GM20431 (cell line): ENCODE measurements around the gene EXD3.
"Not testable (repeated sequence)": the region's sequence is repeated elsewhere in the genome, so short reads cannot be mapped to it uniquely, and the experiment has no call there.

Experiments
- in situ Hi-C: fragments of 300-500 bp; cut with MseI, MboI; formaldehyde crosslinking; loops from one replicate; pipeline ENCODE4 v1.15.0; 2020; ENCODE audit warnings: low sequenced_read_pairs; ENCODE audit not compliant: unreplicated experiment

The EXD3 gene

DNA sequence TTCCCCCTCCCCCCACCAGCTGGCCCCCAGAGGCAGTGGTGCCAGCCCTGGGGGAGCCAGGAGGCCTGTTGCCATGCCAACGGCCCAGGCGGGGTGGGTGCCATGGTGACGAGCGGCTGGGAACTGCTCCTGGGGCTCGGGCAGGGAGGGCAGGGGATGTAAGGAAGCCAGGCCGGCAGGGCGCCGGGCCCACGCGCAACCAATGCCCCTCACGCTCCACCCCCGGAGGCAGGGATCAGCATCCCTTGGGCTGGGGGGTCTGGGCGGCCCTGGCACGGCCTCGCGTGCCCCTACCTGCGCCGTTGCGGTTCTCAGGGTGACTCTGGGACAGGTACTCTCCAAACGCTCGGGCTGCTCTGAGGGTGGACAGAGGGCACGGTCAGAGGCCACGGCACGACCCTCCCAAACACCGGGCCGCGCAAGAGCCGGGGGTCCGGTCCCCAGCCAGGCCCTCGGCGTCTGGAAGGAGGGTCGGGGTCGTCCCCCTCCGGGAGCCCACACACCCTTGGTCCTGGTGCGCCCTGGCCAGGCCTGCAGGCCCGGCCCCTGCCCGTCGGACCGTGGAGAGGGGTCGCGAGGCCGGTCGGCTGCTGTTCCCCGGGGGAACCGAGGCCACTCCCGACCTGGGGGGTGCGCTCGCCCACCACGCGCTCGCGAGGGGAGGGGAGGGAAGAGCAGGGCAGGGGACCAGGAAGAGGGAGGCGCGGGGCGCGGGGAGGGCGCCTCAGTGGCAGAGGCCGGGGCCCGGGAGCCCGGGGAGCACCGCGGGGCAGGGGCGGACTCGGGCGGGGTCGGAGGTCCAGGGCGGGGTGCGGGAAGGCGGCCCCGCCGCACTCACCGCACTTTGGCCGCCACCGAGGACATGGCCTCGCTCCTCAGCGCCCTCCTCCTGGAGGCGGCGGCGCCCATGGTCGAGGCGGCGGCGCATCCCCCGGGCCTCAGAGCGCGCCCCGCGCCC is 35.5 kb upstream of the EXD3 start:
- in situ Hi-C loops: no loop called here

DNA sequence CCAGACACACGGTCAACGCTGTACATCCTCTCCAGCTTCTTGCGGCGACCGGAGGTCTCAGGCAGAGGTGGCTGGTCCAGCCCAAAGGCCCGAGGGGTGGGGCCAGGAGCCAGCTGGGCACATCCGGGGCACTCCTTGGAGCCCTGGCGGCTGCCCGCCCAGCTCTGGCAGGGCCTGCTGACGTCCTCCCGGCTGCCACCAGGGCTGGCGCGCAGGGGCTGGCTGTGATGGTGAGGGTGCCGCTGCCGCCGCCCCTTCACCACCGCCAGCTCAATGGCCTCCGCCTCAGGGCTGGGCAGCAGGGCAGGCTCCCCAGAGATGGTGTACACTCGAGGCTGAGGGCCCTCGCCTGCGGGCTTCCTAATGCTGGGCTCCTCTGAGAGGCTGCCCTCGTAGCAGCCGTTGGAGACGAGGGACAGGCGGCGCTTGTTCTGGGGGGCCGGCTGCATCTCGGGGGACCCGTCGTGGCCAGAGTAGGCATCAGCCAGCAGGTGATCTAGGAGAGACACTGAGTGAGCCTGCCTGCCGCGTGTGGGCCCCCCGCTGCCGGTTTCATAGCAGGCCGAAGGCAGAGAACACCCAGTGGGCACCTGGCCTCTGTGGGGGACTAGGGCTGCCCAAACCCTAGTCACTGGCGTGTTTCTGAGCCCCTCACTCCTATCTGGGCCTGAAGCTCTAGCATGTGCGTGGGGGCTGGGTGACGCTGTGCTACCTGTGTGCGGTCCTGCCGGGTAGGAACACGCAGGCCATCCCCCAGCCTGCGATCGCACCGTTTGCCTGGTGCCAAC is 34.6 kb upstream of the EXD3 start:
- in situ Hi-C loops: no loop called here

DNA sequence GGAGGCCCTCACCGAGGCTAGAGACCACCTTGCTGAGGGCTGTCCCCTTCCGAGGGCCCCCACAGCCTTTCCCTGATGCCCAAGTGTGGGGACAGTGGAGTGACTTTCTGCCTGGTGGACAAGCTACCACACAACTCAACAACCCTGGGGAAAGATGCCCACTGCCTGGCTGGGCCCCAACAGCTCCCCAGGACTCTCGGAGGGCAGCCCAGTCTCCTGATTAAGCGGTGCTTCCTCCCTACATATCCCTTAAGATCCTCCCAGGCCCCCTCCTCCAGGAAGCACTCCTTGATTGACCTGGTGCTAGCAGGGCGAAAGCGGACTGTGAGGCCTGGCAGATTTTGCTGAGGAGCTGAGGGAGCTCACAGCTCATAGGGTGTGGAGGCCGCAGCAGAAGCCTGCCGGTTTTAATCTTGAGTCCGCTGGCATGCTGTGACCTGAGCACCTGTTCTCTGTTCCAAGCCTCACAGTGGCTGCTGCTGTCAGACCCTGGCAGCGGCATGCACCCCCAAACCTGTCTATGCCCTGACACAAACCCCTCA is 34.0 kb upstream of the EXD3 start:
- in situ Hi-C loops: no loop called here

DNA sequence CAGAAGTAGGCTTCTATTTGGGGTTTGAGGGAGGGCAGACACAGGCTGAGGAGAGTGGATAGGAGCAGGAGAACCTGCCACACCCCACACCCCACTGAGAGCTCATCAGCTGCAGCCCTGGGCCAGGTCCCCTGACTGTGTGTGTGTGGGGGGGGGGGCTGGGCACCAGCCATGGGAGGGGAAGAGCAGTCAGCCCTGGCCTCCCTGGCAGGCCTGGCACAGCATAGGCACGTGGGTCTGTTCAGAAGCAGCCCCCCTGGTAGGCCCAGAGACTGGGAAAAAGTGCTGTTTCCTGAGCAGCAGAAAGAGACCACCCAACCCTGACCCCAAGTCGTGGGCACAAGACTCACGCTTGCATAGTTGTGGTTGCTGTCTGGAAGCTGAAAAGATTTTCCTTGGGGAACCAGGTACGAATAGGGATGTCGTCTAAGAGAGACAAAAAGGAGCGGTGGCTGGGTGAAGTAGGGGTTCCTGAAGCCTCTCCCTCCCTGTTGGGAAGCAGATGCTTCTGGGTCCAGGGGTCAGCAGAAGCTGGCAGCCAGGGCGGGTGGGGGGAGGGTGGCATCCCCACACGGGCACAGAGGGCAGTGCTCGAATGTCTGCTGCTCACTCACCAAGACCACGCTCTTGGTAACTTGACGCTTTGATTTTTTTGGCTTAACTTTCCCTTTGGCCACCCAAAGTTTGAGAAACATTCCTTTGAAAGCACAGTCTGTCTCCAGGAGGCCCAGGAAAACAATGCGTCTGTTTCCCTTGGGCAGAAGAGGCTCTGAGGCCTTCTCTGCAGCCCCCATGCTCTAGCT is 33.3 kb upstream of the EXD3 start:
- in situ Hi-C loops: no loop called here

DNA sequence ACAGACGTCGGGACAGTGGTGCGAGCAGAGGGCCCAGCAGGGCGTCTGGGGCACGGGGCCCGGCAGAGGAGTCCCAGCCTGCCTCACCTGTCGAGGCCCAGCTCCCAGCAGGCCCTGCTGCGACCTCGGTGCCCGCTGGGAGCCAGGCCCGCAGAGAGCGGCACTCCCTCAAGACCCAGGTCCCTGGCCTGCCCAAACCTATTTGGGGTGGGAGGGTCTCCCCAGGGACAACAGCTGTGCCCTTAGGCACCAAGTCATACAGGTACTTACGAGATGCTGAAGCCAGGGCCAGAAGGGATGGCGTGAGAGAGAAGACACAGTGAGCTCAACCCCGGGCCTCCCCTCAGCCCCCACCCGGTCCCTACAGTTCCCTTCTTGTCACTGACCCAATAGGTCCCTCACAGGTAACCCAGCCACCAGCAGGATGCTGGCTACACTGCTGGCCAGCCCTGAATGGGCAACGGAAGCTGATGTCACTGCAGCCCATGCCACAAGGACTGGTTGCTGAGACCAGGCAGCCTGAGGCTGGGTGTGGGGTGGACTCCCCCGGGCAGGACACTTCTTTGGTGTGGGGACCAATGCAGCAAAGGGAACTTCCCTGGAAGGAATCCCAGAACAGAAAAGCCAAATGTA is 32.5 kb upstream of the EXD3 start:
- in situ Hi-C loops: no loop called here

DNA sequence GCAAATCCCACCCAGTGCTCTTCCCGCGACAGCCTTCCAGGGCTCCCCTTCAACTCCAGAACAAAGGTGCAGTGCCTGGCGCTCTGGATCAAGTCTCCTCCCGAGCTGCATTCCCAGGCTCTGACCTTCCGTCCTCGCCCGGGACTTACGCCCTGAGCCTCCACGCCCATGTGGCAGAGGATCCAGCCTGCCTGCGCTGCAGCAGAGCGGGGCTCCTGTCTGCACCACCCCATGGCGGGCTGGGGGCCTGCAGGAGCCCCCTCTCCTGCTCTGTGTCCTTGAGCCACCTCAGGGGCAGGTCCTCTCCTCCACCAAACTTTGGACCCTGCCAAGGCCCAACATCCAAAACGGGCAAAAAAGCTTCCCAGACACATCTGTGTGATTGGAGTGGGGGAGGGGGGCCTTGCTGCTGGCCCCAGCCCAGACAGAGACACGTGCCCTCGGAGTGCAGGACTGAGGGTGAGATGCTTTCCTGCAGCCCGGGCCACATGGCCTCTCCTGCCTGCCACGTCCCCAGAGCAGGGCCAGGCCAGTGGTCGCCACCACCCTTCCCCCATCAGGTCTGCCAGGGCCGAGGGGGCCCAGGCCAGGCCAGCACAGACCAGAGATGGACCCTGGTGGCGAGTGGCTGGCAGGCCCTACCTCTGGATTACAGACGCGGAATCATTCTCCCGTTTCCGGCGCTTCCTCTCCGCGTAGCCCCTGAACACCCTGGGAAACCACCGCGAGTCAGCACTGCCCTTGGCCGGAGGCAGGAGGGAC is 31.8 kb upstream of the EXD3 start:
- in situ Hi-C loops: no loop called here

DNA sequence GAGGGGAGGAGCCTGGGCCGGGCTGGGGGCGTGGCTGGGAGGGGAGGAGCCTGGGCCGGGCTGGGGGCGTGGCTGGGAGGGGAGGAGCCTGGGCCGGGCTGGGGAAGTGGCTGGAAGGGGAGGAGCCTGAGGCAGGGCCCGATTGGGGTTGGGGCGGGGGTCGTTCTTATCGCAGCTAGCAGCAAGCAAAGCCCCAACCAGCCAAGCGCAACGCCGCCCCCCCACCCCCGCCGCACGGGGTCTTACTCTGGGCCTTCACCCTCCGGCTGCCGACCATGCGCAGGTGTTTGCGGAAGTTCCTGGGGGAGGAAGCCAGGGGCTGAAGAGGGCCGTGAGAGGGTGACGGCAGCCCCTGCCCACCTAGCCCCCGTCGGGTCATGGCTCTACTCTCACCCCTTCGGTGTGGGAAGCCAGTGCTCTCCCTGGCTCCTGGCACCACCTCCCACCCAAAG is 31.2 kb upstream of the EXD3 start:
- in situ Hi-C loops: no loop called here

DNA sequence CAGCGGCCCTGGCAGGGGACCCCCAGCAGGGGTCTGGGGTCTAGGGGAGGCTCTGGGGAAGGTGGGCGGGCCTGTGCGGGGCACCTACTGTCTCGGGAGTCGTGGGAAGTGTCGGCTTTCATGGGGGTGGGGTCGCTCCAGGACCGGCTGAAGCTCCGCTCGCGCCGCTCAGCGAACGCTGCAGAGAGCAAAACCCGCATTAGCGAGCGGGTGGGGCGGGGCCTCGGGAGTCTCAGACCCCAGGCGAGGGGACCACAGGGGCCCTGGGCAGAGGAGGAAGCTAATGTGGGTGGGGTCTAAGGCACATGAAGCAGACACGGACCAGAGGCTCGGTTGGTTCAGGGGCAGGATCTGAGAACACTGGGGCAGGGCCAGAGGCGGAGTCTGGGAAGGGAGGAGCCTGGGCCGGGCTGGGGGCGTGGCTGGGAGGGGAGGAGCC is 30.7 kb upstream of the EXD3 start:
- in situ Hi-C loops: no loop called here

DNA sequence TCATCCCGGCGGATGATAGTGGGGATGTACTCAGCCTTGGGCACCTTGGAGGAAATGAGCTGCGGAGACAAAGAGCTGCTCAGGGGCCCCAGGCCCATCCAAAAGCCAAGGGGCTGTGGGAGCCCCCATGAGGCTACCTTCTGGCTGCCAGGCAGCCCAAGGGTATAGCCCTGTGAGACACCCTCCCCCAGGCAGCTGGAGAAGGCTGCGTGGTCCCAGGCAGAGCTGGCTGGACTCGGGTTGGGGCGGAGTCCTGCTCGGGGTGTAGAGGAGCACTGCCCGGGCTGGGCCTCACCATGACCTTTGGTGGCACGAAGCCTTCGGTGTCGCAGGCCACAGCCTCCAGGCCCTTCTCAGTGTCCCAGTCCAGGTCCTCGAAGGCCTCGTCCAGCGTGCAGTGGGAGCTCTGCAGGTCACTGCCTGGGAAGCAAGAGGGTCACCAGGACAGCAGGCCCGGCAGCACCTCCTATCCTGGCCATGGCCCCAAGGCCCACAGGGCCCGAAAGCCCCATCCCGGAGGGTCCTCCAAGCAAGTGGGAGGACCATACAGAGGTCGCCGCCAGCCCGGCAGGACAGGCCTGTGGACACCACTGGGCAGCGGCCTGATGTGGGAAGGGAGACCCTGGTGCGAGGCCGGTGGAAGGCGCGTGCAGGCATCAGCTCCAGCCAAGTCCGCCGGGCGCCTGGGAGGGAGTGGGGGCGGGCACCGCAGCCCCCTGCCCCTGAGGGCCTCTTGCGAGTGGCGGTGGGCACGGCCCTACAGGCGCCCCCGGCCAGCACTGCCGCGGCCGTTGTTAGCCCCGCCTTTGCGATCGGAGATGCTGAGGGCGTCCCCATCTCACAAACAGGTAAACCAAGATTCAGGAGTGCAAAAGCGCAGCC is 30.0 kb upstream of the EXD3 start:
- in situ Hi-C loops: no loop called here

DNA sequence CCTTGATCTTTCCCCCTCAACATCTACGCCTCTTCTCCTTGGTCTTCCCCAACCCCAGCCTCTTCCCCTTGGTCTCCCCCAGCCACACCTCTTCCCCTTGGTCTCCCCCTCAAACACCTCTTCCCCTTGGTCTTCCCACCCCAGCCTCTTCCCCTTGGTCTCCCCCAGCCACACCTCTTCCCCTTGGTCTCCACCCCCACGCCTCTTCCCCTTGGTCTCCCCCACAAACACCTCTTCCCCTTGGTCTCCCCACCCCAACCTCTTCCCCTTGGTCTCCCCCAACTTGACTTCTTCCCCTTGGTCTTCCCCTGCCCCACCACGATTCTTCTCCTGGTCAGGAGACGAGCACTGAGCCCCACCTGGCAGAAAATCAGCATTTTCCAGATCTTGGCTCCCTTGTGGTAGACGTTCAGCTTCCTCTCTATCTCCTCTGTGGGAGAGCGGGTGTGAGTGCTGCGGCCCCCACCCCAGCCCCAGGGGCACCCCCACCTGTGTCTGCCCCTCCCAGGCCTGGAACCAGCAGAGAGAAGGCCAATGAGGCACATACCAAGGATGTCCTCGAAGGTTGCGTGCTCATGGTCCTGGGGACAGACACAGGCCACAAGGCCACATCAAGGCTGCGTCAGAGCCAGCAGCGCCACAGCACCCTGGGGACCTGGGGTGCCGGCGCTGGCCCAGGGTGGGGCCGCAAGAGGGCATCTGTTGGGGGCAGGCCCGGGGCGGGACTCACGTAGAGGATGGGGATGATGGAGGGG is 29.2 kb upstream of the EXD3 start:
- in situ Hi-C loops: no loop called here

DNA sequence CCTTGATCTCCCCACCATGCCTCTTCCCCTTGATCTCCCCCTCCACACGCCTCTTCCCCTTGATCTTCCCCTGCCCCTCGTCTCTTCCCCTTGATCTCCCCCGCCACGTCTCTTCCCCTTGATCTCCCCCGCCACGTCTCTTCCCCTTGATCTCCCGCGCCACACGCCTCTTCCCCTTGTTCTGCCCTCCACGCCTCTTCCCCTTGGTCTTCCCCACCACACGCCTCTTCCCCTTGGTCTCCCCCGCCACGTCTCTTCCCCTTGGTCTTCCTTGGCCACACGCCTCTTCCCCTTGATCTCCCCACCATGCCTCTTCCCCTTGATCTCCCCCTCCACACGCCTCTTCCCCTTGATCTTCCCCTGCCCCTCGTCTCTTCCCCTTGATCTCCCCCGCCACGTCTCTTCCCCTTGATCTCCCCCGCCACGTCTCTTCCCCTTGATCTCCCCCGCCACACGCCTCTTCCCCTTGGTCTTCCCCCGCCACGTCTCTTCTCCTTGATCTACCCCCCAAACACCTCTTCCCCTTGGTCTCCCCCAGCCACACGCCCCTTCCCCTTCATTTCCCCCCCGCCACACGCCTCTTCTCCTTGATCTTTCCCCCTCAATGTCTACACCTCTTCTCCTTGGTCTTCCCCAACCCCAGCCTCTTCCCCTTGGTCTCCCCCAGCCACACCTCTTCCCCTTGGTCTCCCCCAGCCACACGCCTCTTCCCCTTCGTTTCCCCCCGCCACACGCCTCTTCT is 28.5 kb upstream of the EXD3 start:
- in situ Hi-C loops: not testable (repeated sequence)

DNA sequence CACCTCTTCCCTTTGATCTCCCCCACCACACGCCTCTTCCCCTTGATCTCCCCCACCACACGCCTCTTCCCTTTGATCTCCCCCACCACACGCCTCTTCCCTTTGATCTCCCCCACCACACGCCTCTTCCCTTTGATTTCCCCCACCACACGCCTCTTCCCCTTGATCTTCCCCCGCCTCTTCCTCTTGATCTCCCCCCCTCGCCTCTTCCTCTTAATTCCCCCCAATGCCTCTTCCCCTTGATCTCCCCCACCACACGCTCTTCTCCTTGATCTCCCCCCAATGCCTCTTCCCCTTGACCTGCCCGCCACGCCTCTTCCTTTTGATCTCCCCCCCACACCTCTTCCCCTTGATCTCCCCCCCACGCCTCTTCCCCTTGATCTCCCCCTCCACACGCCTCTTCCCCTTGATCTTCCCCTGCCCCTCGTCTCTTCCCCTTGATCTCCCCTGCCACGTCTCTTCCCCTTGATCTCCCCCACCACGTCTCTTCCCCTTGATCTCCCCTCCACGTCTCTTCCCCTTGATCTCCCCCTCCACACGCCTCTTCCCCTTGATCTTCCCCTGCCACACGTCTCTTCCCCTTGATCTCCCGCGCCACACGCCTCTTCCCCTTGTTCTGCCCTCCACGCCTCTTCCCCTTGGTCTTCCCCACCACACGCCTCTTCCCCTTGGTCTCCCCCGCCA is 27.7 kb upstream of the EXD3 start:
- in situ Hi-C loops: not testable (repeated sequence)

DNA sequence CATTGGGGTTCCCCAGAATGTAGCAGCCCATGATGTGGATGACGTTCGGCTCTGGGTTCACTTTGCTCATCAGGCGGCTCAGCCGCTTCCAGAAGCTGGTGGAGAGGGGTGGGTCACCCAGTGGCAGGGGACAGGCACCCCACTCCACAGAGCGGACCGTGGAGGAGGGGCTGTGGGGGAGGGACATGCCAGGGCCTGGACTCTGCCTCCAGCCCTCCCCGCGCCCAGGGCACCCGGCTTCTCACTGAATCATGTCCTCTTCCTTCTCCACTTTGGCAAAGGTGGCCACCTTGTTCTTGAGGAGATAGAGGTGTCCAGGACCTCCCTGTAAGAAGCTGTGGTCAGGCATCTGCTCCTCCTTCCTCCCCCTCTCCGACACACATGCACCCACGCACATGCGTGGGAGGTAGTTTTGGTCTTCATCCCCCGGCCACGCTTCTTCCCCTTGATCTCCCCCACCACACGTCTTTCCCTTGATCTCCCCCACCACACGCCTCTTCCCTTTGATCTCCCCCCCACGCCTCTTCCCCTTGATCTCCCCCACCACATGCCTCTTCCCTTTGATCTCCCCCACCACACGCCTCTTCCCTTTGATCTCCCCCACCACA is 27.1 kb upstream of the EXD3 start:
- in situ Hi-C loops: no loop called here

DNA sequence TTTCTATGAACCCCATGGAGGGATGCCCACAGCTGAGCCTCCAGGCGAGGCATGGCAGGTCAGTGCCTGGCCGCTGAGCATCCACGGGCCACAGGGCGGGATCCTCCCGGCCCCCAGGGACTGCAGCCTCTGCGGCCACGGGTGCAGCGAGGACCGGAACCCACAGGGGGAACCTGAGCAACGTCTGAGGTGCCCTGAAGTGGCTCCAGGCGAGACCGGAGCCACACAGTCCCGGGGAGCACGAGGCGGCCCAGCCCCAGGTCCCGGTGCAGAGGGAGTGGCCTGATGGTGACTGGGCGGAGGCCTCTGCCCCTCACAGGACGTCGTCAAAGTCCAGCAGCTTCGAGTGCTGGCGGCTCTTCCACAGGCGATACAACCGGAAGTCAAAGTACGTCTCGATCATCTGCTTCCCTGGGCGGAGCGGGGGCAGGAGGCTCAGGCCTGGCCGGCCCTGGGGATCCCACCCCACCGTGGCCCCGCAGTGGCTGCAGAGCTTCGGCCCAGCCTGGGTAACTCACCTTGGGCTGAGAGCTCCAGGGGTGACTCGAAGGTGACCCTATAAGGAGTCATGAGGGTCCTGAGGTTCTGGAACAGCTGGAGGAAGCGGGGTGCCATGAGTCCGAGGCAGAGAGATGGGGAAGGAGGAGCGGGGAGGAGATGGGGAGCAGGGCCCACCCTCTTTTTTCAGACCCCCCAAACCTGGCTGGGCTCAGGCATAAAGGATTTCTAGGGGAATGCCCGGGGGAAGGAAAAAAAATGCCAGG is 26.3 kb upstream of the EXD3 start:
- in situ Hi-C loops: no loop called here

DNA sequence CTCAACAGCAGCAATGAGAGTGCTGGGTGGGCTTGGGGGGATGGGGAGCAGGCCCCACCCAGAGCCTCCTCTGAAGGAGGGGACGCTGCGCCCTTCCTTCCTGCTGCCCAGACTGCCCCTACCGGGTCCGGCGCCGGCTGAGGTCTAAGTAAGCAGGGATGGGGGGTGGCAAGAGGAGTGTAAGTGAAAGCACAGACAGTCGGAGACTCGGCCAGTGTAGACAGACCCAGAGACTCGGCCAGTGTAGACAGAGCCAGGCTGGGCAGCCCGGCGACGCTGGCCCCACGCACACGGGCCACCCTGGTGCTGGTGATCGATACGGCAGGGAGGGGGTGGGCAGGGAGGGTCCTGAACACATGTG is 25.6 kb upstream of the EXD3 start:
- in situ Hi-C loops: no loop called here
